H9 (cell line): Measurements from ENCODE around the gene WDR73. TPM values are rescaled to one million over a fixed set of nuclear protein-coding genes. Genes with fewer than 3 reads are reported as not detected.
"Not testable (repeated sequence)": the region's sequence is repeated elsewhere in the genome, so short reads cannot be mapped to it uniquely, and the experiment has no call there.

Experiments
- DNase-seq: peaks from one replicate; pipeline ENCODE4 v3.0.0-alpha.2; 2017
- H2AFZ ChIP-seq: one replicate; pipeline ENCODE4 v1.6.1; 2013; ENCODE audit warnings: mild to moderate bottlenecking, low read length, control low read depth, moderate library complexity
- H2AK5ac ChIP-seq: 2 replicates; pipeline ENCODE4 v1.6.1; 2013; ENCODE audit warnings: low read length, control low read depth, mixed read lengths; ENCODE audit not compliant: insufficient read length
- H2BK120ac ChIP-seq: one replicate; pipeline ENCODE4 v1.6.1; 2013; ENCODE audit warnings: low read depth, mild to moderate bottlenecking, low read length, control low read depth, inconsistent platforms; ENCODE audit not compliant: poor library complexity, severe bottlenecking
- H2BK12ac ChIP-seq: 2 replicates; pipeline ENCODE4 v1.6.1; 2013; ENCODE audit warnings: low read length, control low read depth, mixed read lengths, low read depth; ENCODE audit not compliant: insufficient read length
- H2BK15ac ChIP-seq: 2 replicates; pipeline ENCODE4 v1.6.1; 2013; ENCODE audit warnings: low read depth, low read length, control low read depth
- H2BK20ac ChIP-seq: one replicate; pipeline ENCODE4 v1.6.1; 2013; ENCODE audit warnings: low read depth, mild to moderate bottlenecking, low read length, control low read depth, inconsistent platforms; ENCODE audit not compliant: poor library complexity, severe bottlenecking
- H2BK5ac ChIP-seq: 2 replicates; pipeline ENCODE4 v1.6.1; 2013; ENCODE audit warnings: low read length, control low read depth, mixed read lengths; ENCODE audit not compliant: insufficient read length
- H3K14ac ChIP-seq: 2 replicates; pipeline ENCODE4 v1.6.1; 2013; ENCODE audit warnings: low read length, control low read depth; ENCODE audit not compliant: insufficient read depth
- H3K18ac ChIP-seq: 2 replicates; pipeline ENCODE4 v1.6.1; 2013; ENCODE audit warnings: low read depth, mild to moderate bottlenecking, mixed read lengths, low read length, control low read depth; ENCODE audit not compliant: insufficient read length
- H3K23ac ChIP-seq: 2 replicates; pipeline ENCODE4 v1.6.1; 2013; ENCODE audit warnings: low read length, control low read depth, mixed read lengths, low read depth; ENCODE audit not compliant: insufficient read length
- H3K23me2 ChIP-seq: 2 replicates; pipeline ENCODE4 v1.6.1; 2013; ENCODE audit warnings: low read depth, mild to moderate bottlenecking, mixed read lengths, low read length, control low read depth; ENCODE audit not compliant: insufficient read length, poor library complexity, severe bottlenecking
- H3K27ac ChIP-seq: 2 replicates; pipeline ENCODE4 v1.5.1; 2013; ENCODE audit warnings: low read length, control low read depth, mixed read lengths, low read depth; ENCODE audit not compliant: insufficient read length
- H3K27me3 ChIP-seq: 2 replicates; pipeline ENCODE4 v1.6.1; 2013; ENCODE audit warnings: low read length, control low read depth, inconsistent platforms; ENCODE audit not compliant: insufficient read depth
- H3K4ac ChIP-seq: 2 replicates; pipeline ENCODE4 v1.6.1; 2013; ENCODE audit warnings: low read depth, mild to moderate bottlenecking, control low read depth, inconsistent platforms, low read length, moderate library complexity
- H3K4me1 ChIP-seq: 2 replicates; pipeline ENCODE4 v1.6.1; 2013; ENCODE audit warnings: low read length, control low read depth, inconsistent platforms; ENCODE audit not compliant: insufficient read depth
- H3K4me2 ChIP-seq: 2 replicates; pipeline ENCODE4 v1.6.1; 2013; ENCODE audit warnings: low read length, control low read depth, mixed read lengths; ENCODE audit not compliant: insufficient read length, insufficient read depth
- H3K56ac ChIP-seq: 2 replicates; pipeline ENCODE4 v1.6.1; 2013; ENCODE audit warnings: low read depth, mild to moderate bottlenecking, mixed read lengths, low read length, control low read depth; ENCODE audit not compliant: insufficient read length
- H3K79me1 ChIP-seq: 2 replicates; pipeline ENCODE4 v1.6.1; 2013; ENCODE audit warnings: low read depth, mild to moderate bottlenecking, moderate library complexity, low read length, control low read depth, inconsistent platforms; ENCODE audit not compliant: insufficient read depth, poor library complexity, severe bottlenecking
- H3K79me2 ChIP-seq: 2 replicates; pipeline ENCODE4 v1.6.1; 2013; ENCODE audit warnings: low read length, control low read depth, inconsistent platforms; ENCODE audit not compliant: insufficient read depth
- H3K9ac ChIP-seq: 2 replicates; pipeline ENCODE4 v1.6.1; 2013; ENCODE audit warnings: low read length, control low read depth, mixed read lengths; ENCODE audit not compliant: insufficient read length; ENCODE audit errors: extremely low read depth
- H3K9me3 ChIP-seq: one replicate; pipeline ENCODE4 v1.6.1; 2013; ENCODE audit warnings: low read depth, low read length, inconsistent platforms; ENCODE audit not compliant: control insufficient read depth
- H3T11ph ChIP-seq: one replicate; pipeline ENCODE4 v1.6.1; 2013; ENCODE audit warnings: mild to moderate bottlenecking, low read length, control low read depth, inconsistent platforms
- H4K20me1 ChIP-seq: one replicate; pipeline ENCODE4 v1.6.1; 2013; ENCODE audit not compliant: control insufficient read depth, insufficient read length, insufficient read depth
- H4K5ac ChIP-seq: 2 replicates; pipeline ENCODE4 v1.6.1; 2013; ENCODE audit warnings: low read depth, mild to moderate bottlenecking, mixed read lengths, low read length, control low read depth; ENCODE audit not compliant: insufficient read length
- H4K8ac ChIP-seq: replicated peaks from 2 replicates; pipeline ENCODE4 v1.6.1; 2013; ENCODE audit warnings: low read length, control low read depth, mixed read lengths, low read depth; ENCODE audit not compliant: insufficient read length
- H4K91ac ChIP-seq: 2 replicates; pipeline ENCODE4 v1.6.1; 2013; ENCODE audit warnings: low read depth, mild to moderate bottlenecking, moderate library complexity, mixed read lengths, low read length, control low read depth; ENCODE audit not compliant: insufficient read length
- H3K27ac Mint-ChIP-seq, 3 experiments: 2 replicates in 2 of 3; 3 replicates in 1 of 3; pipeline ENCODE4 v1.8.0; 2020 to 2021; ENCODE audit warnings: mixed read lengths in 3 of 3, mild to moderate bottlenecking in 1 of 3, moderate library complexity in 1 of 3
- H3K27me3 Mint-ChIP-seq: 2 replicates; pipeline ENCODE4 v1.8.0; 2021; ENCODE audit warnings: low read depth, mild to moderate bottlenecking, moderate library complexity, mixed read lengths
- H3K36me3 Mint-ChIP-seq, 3 experiments: 2 replicates in 2 of 3; 3 replicates in 1 of 3; pipeline ENCODE4 v1.8.0; 2020 to 2021; ENCODE audit warnings: low read depth in 3 of 3, mixed read lengths in 3 of 3; ENCODE audit not compliant: insufficient read depth in 1 of 3
- H3K4me1 Mint-ChIP-seq, 2 experiments: 2 replicates each; pipeline ENCODE4 v1.8.0; 2020; ENCODE audit warnings: mixed read lengths in 2 of 2
- H3K4me3 Mint-ChIP-seq, 2 experiments: 2 replicates in 1 of 2; 3 replicates in 1 of 2; pipeline ENCODE4 v1.8.0; 2020 to 2021; ENCODE audit warnings: mild to moderate bottlenecking in 2 of 2, mixed read lengths in 2 of 2, moderate library complexity in 1 of 2
- H3K9me3 Mint-ChIP-seq, 2 experiments: 2 replicates in 1 of 2; 3 replicates in 1 of 2; pipeline ENCODE4 v1.8.0; 2020; ENCODE audit warnings: mild to moderate bottlenecking in 2 of 2, mixed read lengths in 2 of 2, moderate library complexity in 1 of 2
- WGBS: extraction: QIAGEN DNeasy Blood & Tissue Kit; methylation state at CpG from one replicate; pipeline ENCODE4 v1.1.7; 2013; ENCODE audit warnings: missing lambda C conversion rate, low lambda C conversion rate, mixed read lengths; ENCODE audit not compliant: insufficient read length; ENCODE audit errors: extremely low coverage; 5-methylcytosine and 5-hydroxymethylcytosine counted together
- total RNA-seq: library from RNA; stranded (reverse); gene quantifications from 2 replicates; pipeline ENCODE4 v1.2.1, GENCODE V29; 2021
- TF ChIP-seq, protein P1 (sequence below): fragments of 200-600 bp; sonication (generic); conservative IDR thresholded peaks from 3 replicates; pipeline ENCODE4 v1.8.0; 2021; ENCODE audit warnings: antibody characterized with exemption, mild to moderate bottlenecking

WDR73 gene
- total RNA-seq, 1 experiment from 2014 or later = 41.6 TPM

DNA sequence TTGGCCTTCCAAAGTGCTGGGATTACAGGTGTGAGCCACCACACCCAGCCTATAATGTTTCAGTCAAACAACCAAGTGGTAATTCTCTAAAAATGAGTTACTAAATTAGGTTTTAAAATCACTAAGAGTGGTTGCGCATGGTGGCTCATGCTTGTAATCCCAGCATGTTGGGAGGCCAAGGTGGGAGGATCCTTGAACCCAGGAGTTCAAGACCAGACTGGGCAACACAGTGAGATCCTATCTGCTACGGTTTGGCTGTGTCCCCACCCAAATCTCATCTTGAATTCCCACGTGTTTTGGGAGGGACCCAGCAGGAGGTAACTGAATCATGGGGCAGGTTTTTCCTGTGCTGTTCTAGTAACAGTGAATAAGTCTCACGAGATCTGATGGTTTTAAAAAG is 35.8 kb upstream of the WDR73 start:
- peaks cover 31 to 63% (median 53%) of the 10 kb centered on the region in 3 experiments for H3K36me3 Mint-ChIP-seq
- Histone ChIP-seq H3K27ac (no peak overlapping the region), H4K8ac (no peak overlapping the region), H3K23ac (no peak overlapping the region), H2BK120ac (no peak overlapping the region), H3K4ac (no peak overlapping the region), H3K18ac (no peak overlapping the region), H3K4me2 (no peak overlapping the region), H4K5ac (no peak overlapping the region), H4K91ac (no peak overlapping the region), H3K79me2 (no peaks in the 10 kb centered on the region; the same call in 1 of the 2 replicates), H3T11ph (no peak overlapping the region), H3K9me3 (no peaks in the 10 kb centered on the region), H2BK15ac (no peak overlapping the region), H3K56ac (no peak overlapping the region), H3K27me3 (no peaks in the 10 kb centered on the region), H4K20me1 (no peaks in the 10 kb centered on the region), H3K23me2 (no peaks in the 10 kb centered on the region), H2AK5ac (no peak overlapping the region), H2AFZ (no peak overlapping the region), H3K79me1 (no peaks in the 10 kb centered on the region), H3K4me1 (no peaks in the 10 kb centered on the region), H3K9ac (no peak overlapping the region), H2BK20ac (no peak overlapping the region), H2BK5ac (no peak overlapping the region), H2BK12ac (no peak overlapping the region), H3K14ac (no peak overlapping the region)
- H3K4me1 Mint-ChIP-seq = no peaks in the 10 kb centered on the region
- no peaks in the 10 kb centered on the region for H3K27me3 Mint-ChIP-seq
- no peak overlapping the region; a peak in 1 of 7 replicates for H3K27ac Mint-ChIP-seq
- no peak overlapping the region for H3K4me3 Mint-ChIP-seq
- WGBS = no CpG with 5 or more reads among the region's 4 CpGs
- H3K9me3 Mint-ChIP-seq = no peaks in the 10 kb centered on the region
- TF ChIP-seq, protein P1, sequence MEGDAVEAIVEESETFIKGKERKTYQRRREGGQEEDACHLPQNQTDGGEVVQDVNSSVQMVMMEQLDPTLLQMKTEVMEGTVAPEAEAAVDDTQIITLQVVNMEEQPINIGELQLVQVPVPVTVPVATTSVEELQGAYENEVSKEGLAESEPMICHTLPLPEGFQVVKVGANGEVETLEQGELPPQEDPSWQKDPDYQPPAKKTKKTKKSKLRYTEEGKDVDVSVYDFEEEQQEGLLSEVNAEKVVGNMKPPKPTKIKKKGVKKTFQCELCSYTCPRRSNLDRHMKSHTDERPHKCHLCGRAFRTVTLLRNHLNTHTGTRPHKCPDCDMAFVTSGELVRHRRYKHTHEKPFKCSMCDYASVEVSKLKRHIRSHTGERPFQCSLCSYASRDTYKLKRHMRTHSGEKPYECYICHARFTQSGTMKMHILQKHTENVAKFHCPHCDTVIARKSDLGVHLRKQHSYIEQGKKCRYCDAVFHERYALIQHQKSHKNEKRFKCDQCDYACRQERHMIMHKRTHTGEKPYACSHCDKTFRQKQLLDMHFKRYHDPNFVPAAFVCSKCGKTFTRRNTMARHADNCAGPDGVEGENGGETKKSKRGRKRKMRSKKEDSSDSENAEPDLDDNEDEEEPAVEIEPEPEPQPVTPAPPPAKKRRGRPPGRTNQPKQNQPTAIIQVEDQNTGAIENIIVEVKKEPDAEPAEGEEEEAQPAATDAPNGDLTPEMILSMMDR = no peak
- no peak for DNase-seq

DNA sequence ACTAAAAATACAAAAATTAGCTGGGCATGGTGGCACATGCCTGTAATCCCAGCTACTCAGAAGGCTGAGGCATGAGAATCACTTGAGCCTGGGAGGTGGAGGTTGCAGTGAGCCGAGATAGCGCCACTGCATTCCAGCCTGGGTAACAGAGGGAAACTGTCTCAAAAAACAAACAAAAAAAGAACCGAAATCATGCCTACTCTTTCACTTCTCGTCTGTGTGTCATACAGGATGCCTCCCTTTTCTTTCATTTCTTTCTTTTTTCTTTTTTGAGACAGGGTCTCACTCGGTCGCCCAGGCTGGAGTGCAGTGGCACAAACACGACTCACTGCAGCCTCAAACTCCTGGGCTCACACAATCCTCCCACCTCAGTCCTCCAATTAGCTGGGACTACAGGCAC is 32.4 kb upstream of the WDR73 start:
- H4K91ac ChIP-seq, H2BK20ac ChIP-seq, H2BK120ac ChIP-seq, H3K56ac ChIP-seq, H3K4me1 ChIP-seq, H3K4ac ChIP-seq, H3K9me3 Mint-ChIP-seq, H3K9ac ChIP-seq, H3T11ph ChIP-seq, H3K27me3 ChIP-seq, H3K27me3 Mint-ChIP-seq, H3K23ac ChIP-seq, H3K23me2 ChIP-seq, H2AFZ ChIP-seq, H4K8ac ChIP-seq, H3K4me1 Mint-ChIP-seq, H4K5ac ChIP-seq, DNase-seq, H3K14ac ChIP-seq, H2BK15ac ChIP-seq, H2BK5ac ChIP-seq, H3K18ac ChIP-seq, H3K4me3 Mint-ChIP-seq, H2BK12ac ChIP-seq, H3K4me2 ChIP-seq, H3K9me3 ChIP-seq, H4K20me1 ChIP-seq, H2AK5ac ChIP-seq, H3K79me2 ChIP-seq, H3K79me1 ChIP-seq, H3K27ac ChIP-seq: not testable (repeated sequence)
- H3K27ac Mint-ChIP-seq = peak overlapping the region in 2 of 3 experiments; percentile 62 to 82; a peak in 2 of 7 replicates
- no CpG with 5 or more reads among the region's 7 CpGs for WGBS
- peaks cover 35 to 81% (median 80%) of the 10 kb centered on the region in 3 experiments for H3K36me3 Mint-ChIP-seq
